Activated T-helper 1 cell treated with anti-CD3 and anti-CD28 coated beads, Interleukin-12 subunit alpha, Interleukin-12 subunit beta, Interleukin-2, Interleukin-4 antibody, amounts not matched to agents 30 ng/mL and 10 ng/mL and 1 ng/mL, durations not matched to agents 14 hours and 24 hours and 36 hours (primary cell): ENCODE results near the gene IER2. TPM values are rescaled to one million over a fixed set of nuclear protein-coding genes. Genes with fewer than 3 reads are reported as not detected.
A peak's percentile ranks its signal among the peaks of the same experiment; 100 is the strongest.

ENCODE experiments used
- DNase-seq: peaks from one replicate; pipeline ENCODE4 v3.0.0; 2021; ENCODE audit warnings: low spot score
- H3K27ac Mint-ChIP-seq: one replicate; pipeline ENCODE4 v1.8.0; 2021; ENCODE audit warnings: mild to moderate bottlenecking, mixed read lengths
- H3K27me3 Mint-ChIP-seq: one replicate; pipeline ENCODE4 v1.8.0; 2022; ENCODE audit warnings: mild to moderate bottlenecking, moderate library complexity, mixed read lengths; ENCODE audit not compliant: insufficient read depth
- H3K36me3 Mint-ChIP-seq: one replicate; pipeline ENCODE4 v1.8.0; 2021; ENCODE audit warnings: low read depth, mixed read lengths
- H3K4me1 Mint-ChIP-seq: one replicate; pipeline ENCODE4 v1.8.0; 2021; ENCODE audit warnings: low read depth, mixed read lengths
- H3K4me3 Mint-ChIP-seq: one replicate; pipeline ENCODE4 v1.8.0; 2021; ENCODE audit warnings: mild to moderate bottlenecking, moderate library complexity, mixed read lengths
- H3K9me3 Mint-ChIP-seq: one replicate; pipeline ENCODE4 v1.8.0; 2021; ENCODE audit warnings: mixed read lengths
- intact Hi-C: fragments of 100-400 bp; cut with micrococcal nuclease; formaldehyde crosslinking; loops from one replicate; pipeline ENCODE4 v1.15.1; 2024
- total RNA-seq: library from RNA; stranded (reverse); gene quantifications from 2 replicates; pipeline ENCODE4 v1.2.3, GENCODE V29; 2022

IER2 gene
- total RNA-seq, 1 donor from 2014 or later = 173 TPM

GRCh38 chr19:13122275-13122878, 27.8 kb upstream of the IER2 start:
- DNase-seq = no peak
- peak overlapping the region; percentile 4 for H3K27ac Mint-ChIP-seq

GRCh38 chr19:13122980-13123957, 26.9 kb upstream of the IER2 start:
- peaks cover 9% of the 10 kb centered on the region for H3K36me3 Mint-ChIP-seq
- H3K27me3 Mint-ChIP-seq = no peaks in the 10 kb centered on the region
- H3K4me3 Mint-ChIP-seq = no peak overlapping the region
- peak overlapping the region; percentile 4 for H3K27ac Mint-ChIP-seq
- H3K4me1 Mint-ChIP-seq = peaks cover 42% of the 10 kb centered on the region
- intact Hi-C loops = no loop called here
- DNase-seq = no peak
- no peaks in the 10 kb centered on the region for H3K9me3 Mint-ChIP-seq

More at GRCh38 chr19:13122275-13122878, 27.8 kb upstream of the IER2 start:
- no peaks in the 10 kb centered on the region for H3K27me3 Mint-ChIP-seq
- H3K36me3 Mint-ChIP-seq = peaks cover 9% of the 10 kb centered on the region
- peak overlapping the region; percentile 40 for H3K4me3 Mint-ChIP-seq
- intact Hi-C loops = no loop called here
- peaks cover 42% of the 10 kb centered on the region for H3K4me1 Mint-ChIP-seq
- no peaks in the 10 kb centered on the region for H3K9me3 Mint-ChIP-seq

- no peak for DNase-seq
- intact Hi-C loops = no loop called here
- H3K4me3 Mint-ChIP-seq = no peak overlapping the region
- peaks cover 3% of the 10 kb centered on the region for H3K36me3 Mint-ChIP-seq
- peaks cover 35% of the 10 kb centered on the region for H3K4me1 Mint-ChIP-seq
- H3K27me3 Mint-ChIP-seq = no peaks in the 10 kb centered on the region
- H3K9me3 Mint-ChIP-seq = no peaks in the 10 kb centered on the region
- H3K27ac Mint-ChIP-seq = no peak overlapping the region
Observed at GRCh38 chr19:13127051-13127450, 23.2 kb upstream of the IER2 start.

- H3K36me3 Mint-ChIP-seq = peaks cover 9% of the 10 kb centered on the region
- DNase-seq = no peak
- no peak overlapping the region for H3K4me3 Mint-ChIP-seq
- no peaks in the 10 kb centered on the region for H3K9me3 Mint-ChIP-seq
- peaks cover 36% of the 10 kb centered on the region for H3K4me1 Mint-ChIP-seq
- peak overlapping the region; percentile 44 for H3K27ac Mint-ChIP-seq
- intact Hi-C loops = no loop called here
- H3K27me3 Mint-ChIP-seq = no peaks in the 10 kb centered on the region
Observed at GRCh38 chr19:13127811-13128575, 22.2 kb upstream of the IER2 start.

- Mint-ChIP-seq H3K4me3 (no peak overlapping the region), H3K4me1 (peaks cover 36% of the 10 kb centered on the region), H3K36me3 (peaks cover 9% of the 10 kb centered on the region), H3K27me3 (no peaks in the 10 kb centered on the region), H3K27ac (peak overlapping the region; percentile 44), H3K9me3 (no peaks in the 10 kb centered on the region)
- DNase-seq = no peak
- intact Hi-C loops = no loop called here
Observed at GRCh38 chr19:13128583-13128982, 21.6 kb upstream of the IER2 start.

- DNase-seq = no peak
- Mint-ChIP-seq H3K27ac (no peak overlapping the region), H3K4me3 (no peak overlapping the region), H3K9me3 (no peaks in the 10 kb centered on the region), H3K4me1 (peaks cover 37% of the 10 kb centered on the region), H3K36me3 (peaks cover 11% of the 10 kb centered on the region), H3K27me3 (no peaks in the 10 kb centered on the region)
- intact Hi-C loops = no loop called here
Observed at GRCh38 chr19:13129384-13129783, 20.8 kb upstream of the IER2 start.

GRCh38 chr19:13130886-13131490, 19.2 kb upstream of the IER2 start:
- H3K4me1 Mint-ChIP-seq = peaks cover 41% of the 10 kb centered on the region
- intact Hi-C loops = no loop called here
- H3K27me3 Mint-ChIP-seq = no peaks in the 10 kb centered on the region
- no peak for DNase-seq
- H3K36me3 Mint-ChIP-seq = peaks cover 14% of the 10 kb centered on the region
- peak overlapping the region; percentile 91 for H3K27ac Mint-ChIP-seq
- no peak overlapping the region for H3K4me3 Mint-ChIP-seq
- H3K9me3 Mint-ChIP-seq = no peaks in the 10 kb centered on the region

- H3K9me3 Mint-ChIP-seq = no peaks in the 10 kb centered on the region
- H3K4me1 Mint-ChIP-seq = peaks cover 41% of the 10 kb centered on the region
- H3K27me3 Mint-ChIP-seq = no peaks in the 10 kb centered on the region
- intact Hi-C loops = loop anchor here (1.0 to 2.0 kb wide), 6 partner anchors 14 to 129 kb away; partner anchors contain the start of genes IER2, NACC1 and STX10
- H3K27ac Mint-ChIP-seq = peak overlapping the region; percentile 90
- H3K4me3 Mint-ChIP-seq = peak overlapping the region; percentile 77
- H3K36me3 Mint-ChIP-seq = peaks cover 24% of the 10 kb centered on the region
- peak; percentile 46 for DNase-seq
Observed at GRCh38 chr19:13132471-13133180, 17.6 kb upstream of the IER2 start.

- no peak for DNase-seq
- Mint-ChIP-seq H3K9me3 (no peaks in the 10 kb centered on the region), H3K4me1 (peaks cover 41% of the 10 kb centered on the region), H3K27me3 (no peaks in the 10 kb centered on the region), H3K4me3 (peak overlapping the region; percentile 77), H3K36me3 (peaks cover 28% of the 10 kb centered on the region), H3K27ac (peak overlapping the region; percentile 90)
- intact Hi-C loops = loop anchor here (2.0 kb wide), 1 partner anchor 29 kb away; no protein-coding TSS in a partner anchor
Observed at GRCh38 chr19:13133241-13133870, 16.9 kb upstream of the IER2 start.

GRCh38 chr19:13134626-13135025, 15.6 kb upstream of the IER2 start:
- no peak for DNase-seq
- H3K36me3 Mint-ChIP-seq = peaks cover 32% of the 10 kb centered on the region
- intact Hi-C loops = no loop called here
- no peaks in the 10 kb centered on the region for H3K9me3 Mint-ChIP-seq
- no peaks in the 10 kb centered on the region for H3K27me3 Mint-ChIP-seq
- H3K4me3 Mint-ChIP-seq = no peak overlapping the region
- H3K27ac Mint-ChIP-seq = peak overlapping the region; percentile 61
- H3K4me1 Mint-ChIP-seq = peaks cover 35% of the 10 kb centered on the region

GRCh38 chr19:13135068-13136062, 14.8 kb upstream of the IER2 start:
- no peak for DNase-seq
- Mint-ChIP-seq H3K9me3 (no peaks in the 10 kb centered on the region), H3K4me3 (no peak overlapping the region), H3K27ac (no peak overlapping the region), H3K27me3 (no peaks in the 10 kb centered on the region), H3K4me1 (peaks cover 35% of the 10 kb centered on the region), H3K36me3 (peaks cover 33% of the 10 kb centered on the region)
- intact Hi-C loops = no loop called here
